Stimulated activated CD4-positive, alpha-beta T cell treated with anti-CD3 and anti-CD28 coated beads, TNF-alpha, amount 100 ng/mL, for 4 hours (primary cell): ENCODE results near the gene TWSG1.

Experiments used
- DNase-seq, 3 experiments: peaks; one replicate each; pipeline ENCODE4 v3.0.0-alpha.2; 2020; ENCODE audit warnings: low read depth in 3 of 3

The TWSG1 gene

GRCh38 chr18:9334329-9334972 lies at the start of gene TWSG1:
TWSG1 (plus strand) TSS chr18:9334773; CDS start chr18:9337230, 2,457 bp downstream.
- peak; percentile 88 to 94 (median 91) for DNase-seq

- DNase-seq: no peak
Measured at GRCh38 chr18:9285604-9286003, 49.0 kb upstream of the TWSG1 start.

- no peak for DNase-seq
Measured at GRCh38 chr18:9287036-9287435, 47.5 kb upstream of the TWSG1 start.

- DNase-seq: no peak
Measured at GRCh38 chr18:9289698-9290097, 44.9 kb upstream of the TWSG1 start.

DNA sequence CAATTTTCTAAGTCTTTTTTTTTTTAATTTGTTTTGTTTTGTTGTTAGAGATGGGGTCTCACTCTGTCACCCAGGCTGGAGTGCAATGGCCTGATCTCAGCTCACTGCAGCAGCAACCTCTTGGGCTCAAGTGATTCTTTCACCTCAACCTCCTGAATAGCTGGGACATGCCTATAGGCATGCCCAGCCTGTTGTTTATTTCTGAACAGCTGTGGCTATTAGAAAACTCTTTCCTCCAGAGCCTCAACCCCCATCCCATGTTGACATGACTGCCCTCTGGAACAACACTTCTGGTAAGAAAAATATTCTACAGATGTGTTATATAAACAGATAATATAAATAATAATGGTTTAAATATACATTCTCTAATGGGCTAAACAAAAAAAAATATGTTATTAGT lies 44.4 kb upstream of the TWSG1 start:
- no peak for DNase-seq

DNA sequence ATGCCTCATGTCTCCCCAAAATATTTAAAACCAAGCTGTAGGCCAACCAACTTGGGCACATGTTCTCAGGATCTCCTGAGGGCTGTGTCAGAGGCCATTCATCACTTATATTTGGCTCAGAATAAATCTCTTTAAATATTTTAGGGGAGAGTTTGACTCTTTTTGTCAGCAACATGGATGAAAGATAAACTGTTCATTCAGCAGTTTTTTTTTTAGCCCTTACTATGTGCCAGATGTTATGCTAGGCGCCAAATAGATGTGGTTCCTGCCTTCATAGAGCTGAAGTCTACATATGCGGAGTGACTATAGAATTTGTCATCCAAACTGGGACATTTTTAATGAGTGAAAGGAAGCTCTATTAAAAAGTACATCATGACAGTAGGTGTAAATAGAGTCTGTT lies 42.5 kb upstream of the TWSG1 start:
- DNase-seq: no peak

DNA sequence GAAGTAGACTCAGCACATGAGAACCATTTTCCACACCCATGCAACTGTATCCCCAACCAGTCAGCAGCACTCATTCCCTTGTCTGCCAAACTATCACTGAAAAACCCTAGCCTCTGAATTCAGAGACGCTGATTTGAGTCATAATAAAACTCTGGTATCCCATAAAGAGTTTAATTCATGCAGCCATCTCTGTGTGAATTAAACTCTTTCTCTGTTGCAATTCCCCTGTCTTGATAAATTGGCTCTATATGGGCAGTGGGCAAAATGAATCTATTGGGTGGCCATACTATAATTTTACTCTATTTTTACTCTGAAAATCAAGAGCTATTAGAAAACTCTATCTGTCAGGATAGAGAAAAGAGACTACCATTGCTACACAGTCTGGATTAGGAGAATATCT lies 40.6 kb upstream of the TWSG1 start:
- DNase-seq: no peak

DNA sequence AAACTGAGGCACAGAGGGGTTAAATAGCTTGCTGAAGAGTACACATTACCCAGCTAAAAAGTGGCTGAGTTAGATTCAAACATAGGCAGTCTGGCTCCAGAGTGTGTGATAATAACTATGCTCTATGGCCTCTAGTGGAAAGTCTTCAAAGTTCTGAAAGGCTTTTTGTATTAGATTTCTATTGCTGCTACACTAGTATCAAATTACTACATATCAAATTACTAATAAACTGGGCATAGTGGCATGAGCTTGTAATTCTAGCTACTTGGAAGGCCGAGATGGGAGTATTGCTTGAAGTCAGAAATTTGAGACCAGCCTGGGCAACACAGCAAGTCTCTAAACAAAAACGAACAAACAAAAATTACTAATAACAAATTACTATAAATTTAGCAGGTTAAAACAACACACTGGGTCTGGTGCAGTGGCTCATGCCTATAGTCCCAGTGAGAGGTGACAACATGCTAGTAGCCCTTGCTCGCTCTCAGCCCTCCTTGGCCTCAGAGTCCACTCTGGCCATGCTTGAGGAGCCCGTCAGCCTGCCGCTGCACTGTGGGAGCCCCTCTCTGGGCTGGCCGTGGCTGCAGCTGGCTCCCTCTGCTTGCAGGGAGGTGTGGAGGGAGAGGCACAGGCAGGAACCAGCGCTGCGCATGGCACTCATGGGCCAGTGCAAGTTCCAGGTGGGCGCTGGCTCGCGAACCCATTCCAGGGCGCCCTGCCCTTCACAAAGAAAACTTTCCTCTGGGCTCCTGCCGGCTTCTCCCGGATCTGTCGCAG lies 38.2 kb upstream of the TWSG1 start:
- no peak for DNase-seq

- DNase-seq: no peak
Measured at GRCh38 chr18:9297007-9297393, 37.6 kb upstream of the TWSG1 start.

- DNase-seq: no peak
Measured at GRCh38 chr18:9304388-9305070, 30.0 kb upstream of the TWSG1 start.

GRCh38 chr18:9319333-9319732 lies 15.2 kb upstream of the TWSG1 start:
- no peak for DNase-seq

DNA sequence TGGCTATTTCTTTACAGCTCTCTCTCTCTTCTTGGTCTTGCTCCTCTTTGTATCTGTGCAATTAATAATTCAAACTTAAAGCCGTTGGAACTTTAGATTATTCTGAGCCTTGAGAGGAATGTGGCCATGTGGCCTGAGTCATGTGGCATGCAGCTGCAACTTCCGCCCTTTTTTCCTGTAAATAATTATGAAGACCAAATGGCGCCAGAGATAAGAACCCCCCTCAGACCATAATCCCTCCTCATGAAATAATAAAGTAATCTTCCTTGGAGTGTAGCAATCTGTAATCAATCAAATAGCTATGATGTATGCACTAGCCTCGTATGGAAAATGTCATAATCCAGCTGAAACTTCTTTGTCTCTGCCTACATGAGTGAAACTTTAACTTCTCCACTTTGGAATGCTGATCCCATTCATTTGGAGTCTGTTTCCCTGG lies 13.5 kb upstream of the TWSG1 start:
- DNase-seq: no peak

DNA sequence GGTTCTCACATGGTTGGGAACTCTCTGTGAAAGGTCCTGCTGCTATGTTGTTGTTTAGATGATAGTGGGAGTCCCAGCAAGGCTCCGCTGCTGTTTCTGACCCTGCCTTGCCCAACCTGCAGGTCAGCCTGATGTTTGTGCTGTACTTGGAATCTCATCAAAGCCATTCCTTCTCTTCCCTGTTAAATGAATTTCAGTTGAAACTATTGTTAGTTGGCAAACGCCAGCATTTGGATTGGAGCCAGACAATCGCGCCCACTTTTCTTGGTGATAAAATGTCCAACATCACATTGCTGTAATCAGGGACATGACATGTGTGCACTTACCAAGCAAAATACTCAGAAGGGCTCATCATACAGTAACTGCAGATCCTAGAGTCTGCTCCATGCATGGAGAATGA lies 12.8 kb upstream of the TWSG1 start:
- DNase-seq: no peak

DNA sequence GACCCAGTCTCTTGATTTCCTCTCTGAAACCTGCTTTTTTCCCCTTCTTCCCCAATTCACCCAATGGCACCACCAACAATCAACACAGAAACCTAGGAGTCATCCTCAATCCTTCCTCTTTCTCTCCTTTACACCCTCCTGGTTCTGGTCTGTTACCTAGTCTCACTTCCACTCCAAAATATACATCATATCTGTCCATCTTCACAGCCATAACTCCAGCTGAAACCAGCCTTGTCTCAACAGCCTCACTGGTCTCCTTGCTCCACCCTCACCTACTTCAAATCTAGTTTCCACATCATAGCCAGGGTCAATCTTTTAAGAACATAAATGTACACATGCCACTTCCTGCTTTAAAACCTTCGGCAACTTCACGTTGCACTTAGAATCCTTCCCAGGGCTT lies 11.8 kb upstream of the TWSG1 start:
- DNase-seq: no peak

GRCh38 chr18:9323750-9324445 lies 10.7 kb upstream of the TWSG1 start:
- DNase-seq: no peak

DNA sequence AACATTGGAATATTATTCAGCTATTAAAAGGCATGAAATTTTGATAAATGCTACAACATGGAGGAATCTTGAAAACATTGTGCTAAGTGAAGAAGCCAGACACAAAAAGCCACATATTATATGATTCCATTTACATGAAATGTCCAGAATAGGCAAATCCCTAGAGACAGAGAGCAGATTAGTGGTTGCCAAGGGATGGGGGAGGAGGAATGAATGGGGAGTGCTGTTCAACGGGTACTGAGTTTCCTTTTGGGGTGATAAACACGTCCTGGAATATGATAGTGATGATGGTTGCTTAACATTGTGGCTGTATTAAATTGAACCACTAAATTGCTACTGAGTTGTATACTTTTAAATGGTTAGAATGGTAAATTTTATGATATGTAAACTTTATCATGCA lies 8.9 kb upstream of the TWSG1 start:
- no peak for DNase-seq

GRCh38 chr18:9328776-9329175 lies 5.8 kb upstream of the TWSG1 start:
- no peak for DNase-seq

DNA sequence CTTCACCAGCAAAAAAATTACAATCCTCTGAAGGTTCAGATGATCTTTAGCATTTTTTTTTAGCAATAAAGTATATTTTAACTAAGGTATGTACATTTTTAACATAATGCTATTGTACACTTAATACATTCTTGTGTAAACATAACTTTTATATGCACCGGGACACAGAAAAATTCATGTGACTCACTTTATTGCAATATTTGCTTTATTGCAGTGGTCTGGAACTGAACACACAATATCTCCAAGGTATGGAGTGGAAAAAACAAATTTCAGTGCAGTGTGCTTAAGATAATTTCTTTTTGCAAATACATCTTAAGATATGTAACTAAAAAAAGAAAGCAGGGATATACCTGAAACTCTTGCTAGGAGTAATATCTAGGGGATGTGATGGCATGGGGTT lies 5.1 kb upstream of the TWSG1 start:
- DNase-seq: no peak

GRCh38 chr18:9330419-9330818 lies 4.2 kb upstream of the TWSG1 start:
- DNase-seq: no peak

- peak in 1 of 3 experiments; percentile 5 for DNase-seq
Measured at GRCh38 chr18:9333441-9334328, 888 bp upstream of the TWSG1 start.

- DNase-seq: peak in 1 of 3 experiments; percentile 2
Measured at GRCh38 chr18:9334973-9335696, 562 bp downstream of the TWSG1 start.
